ENCODE data around the gene GPR17. TPM values are rescaled to one million over a fixed set of nuclear protein-coding genes. Genes with fewer than 3 reads are reported as not detected.

The GPR17 gene
- total RNA-seq, 1 donor from 2014 or later: 0.18 TPM

DNA sequence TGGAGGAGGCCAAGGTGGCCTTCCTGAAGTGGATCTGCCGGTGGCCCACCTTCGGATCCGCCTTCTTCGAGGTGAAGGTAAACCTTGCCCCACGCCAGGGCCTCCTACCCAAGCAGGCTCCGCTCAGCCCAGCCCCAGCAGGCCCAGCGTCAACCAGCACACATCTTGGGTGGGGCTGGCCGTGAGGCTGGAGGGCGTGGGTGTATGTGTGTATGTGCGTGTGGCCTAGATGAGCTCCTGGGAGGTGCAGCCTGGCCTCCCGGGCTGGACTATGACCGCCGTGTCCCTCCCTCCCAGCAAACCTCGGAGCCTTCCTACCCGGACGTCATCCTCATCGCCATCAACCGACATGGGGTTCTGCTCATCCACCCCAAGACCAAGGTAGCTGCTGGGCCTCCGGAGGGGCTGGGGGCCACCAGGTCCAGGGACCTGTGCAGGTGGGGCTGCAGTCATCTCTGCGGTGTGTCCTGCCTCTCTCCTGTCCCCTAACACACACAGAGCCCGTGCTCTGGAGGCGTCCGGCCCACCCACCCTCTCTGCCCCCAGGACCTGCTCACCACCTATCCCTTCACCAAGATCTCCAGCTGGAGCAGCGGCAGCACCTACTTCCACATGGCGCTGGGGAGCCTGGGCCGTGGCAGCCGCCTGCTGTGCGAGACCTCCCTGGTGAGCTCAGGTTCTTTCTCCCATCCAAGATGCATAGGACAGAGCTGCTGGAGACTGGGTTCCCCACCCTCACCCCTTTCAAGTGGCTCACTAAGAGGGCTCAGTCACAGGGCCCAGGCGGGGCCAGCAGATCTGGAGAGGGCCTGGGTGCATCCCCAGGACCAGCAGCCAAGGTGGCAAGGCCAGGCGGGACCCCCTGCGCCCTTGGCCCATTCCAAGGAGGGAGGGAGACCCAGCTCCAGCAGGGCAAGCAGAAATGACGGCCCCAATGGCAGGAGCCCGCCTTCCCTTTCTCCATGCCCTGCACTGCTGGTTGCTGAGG is 9.4 kb upstream of the GPR17 start:
- DNase-seq (no peak), ATAC-seq (no peak)
- H3K4me3 ChIP-seq: no peak overlapping the region
- TF ChIP-seq CTCF (IDR thresholded peaks at IDR 0.05): no peak
- peak overlapping the region; percentile 83 for H3K27ac ChIP-seq
- no peaks in the 10 kb centered on the region for H3K9me3 ChIP-seq
- no peaks in the 10 kb centered on the region for H3K27me3 ChIP-seq (ENCODE audit: low read depth)
- H3K4me1 ChIP-seq: peaks cover 69% of the 10 kb centered on the region
- H3K36me3 ChIP-seq: peaks cover 12% of the 10 kb centered on the region
- intact Hi-C loops (cut with DNase I): no loop called here

DNA sequence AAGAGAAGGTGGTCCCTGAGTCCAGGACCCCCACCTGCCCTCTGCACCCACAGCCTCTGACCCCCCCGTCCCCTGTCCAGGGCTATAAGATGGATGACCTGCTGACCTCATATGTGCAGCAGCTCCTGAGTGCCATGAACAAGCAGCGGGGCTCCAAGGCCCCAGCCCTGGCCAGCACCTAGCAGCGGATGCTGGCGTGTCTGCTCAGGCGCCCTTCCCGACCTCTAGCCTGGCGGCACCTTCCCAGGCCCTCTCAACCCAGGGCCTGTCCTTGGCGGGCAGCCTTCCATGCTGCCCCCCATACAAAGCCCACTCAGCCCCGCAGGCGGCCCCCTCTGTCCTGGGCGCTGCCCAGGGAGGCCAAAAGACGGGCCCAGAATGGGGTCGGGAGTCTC is 8.7 kb upstream of the GPR17 start:
- no peak for TF ChIP-seq CTCF (IDR thresholded peaks at IDR 0.05)
- intact Hi-C loops (cut with DNase I): no loop called here
- no peaks in the 10 kb centered on the region for H3K27me3 ChIP-seq (ENCODE audit: low read depth)
- peak overlapping the region; percentile 83 for H3K27ac ChIP-seq
- no peaks in the 10 kb centered on the region for H3K9me3 ChIP-seq
- peaks cover 69% of the 10 kb centered on the region for H3K4me1 ChIP-seq
- H3K36me3 ChIP-seq: peaks cover 12% of the 10 kb centered on the region
- no peak overlapping the region for H3K4me3 ChIP-seq
- no peak for DNase-seq
- ATAC-seq: no peak

- H3K27me3 ChIP-seq (ENCODE audit: low read depth): no peaks in the 10 kb centered on the region
- peak; percentile 29 to 30 for ATAC-seq
- TF ChIP-seq CTCF (IDR thresholded peaks at IDR 0.05): no peak
- DNase-seq: no peak
- intact Hi-C loops (cut with DNase I): no loop called here
- H3K9me3 ChIP-seq: no peaks in the 10 kb centered on the region
- H3K36me3 ChIP-seq: peaks cover 12% of the 10 kb centered on the region
- no peak overlapping the region for H3K4me3 ChIP-seq
- peaks cover 68% of the 10 kb centered on the region for H3K4me1 ChIP-seq
- peak overlapping the region; percentile 83 for H3K27ac ChIP-seq
Measured at GRCh38 chr2:127637725-127638252, 8.2 kb upstream of the GPR17 start.

- no peaks in the 10 kb centered on the region for H3K27me3 ChIP-seq (ENCODE audit: low read depth)
- H3K36me3 ChIP-seq: peaks cover 12% of the 10 kb centered on the region
- peak overlapping the region; percentile 83 for H3K27ac ChIP-seq
- H3K9me3 ChIP-seq: no peaks in the 10 kb centered on the region
- peak; percentile 3 to 28 for ATAC-seq
- H3K4me1 ChIP-seq: peaks cover 62% of the 10 kb centered on the region
- H3K4me3 ChIP-seq: no peak overlapping the region
- DNase-seq: no peak
- intact Hi-C loops (cut with DNase I): no loop called here
- TF ChIP-seq CTCF (IDR thresholded peaks at IDR 0.05): no peak
Measured at GRCh38 chr2:127638361-127639110, 7.4 kb upstream of the GPR17 start.

DNA sequence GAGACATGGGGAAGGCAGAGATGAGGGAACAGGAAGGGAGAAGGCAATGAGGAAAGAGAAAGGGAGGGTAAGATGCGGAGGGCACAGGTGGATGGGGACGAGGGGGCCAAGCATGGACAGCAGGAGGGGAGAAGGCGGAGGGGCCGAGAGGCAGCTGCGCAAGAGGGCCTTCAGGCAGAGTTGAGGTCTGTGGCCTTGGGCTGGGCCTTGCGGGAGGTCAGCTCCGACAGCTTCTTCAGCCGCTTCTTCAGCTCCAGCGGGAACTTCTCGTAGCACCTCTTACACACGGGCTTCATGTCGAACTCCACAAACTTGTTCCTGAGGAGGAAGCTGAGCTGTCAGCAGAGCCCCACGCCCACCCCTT is 6.9 kb upstream of the GPR17 start:
- peaks cover 57% of the 10 kb centered on the region for H3K4me1 ChIP-seq

More for the DNA sequence above, 6.9 kb upstream of the GPR17 start:
- DNase-seq (no peak), ATAC-seq (no peak)
- Histone ChIP-seq H3K9me3 (no peaks in the 10 kb centered on the region), H3K27ac (peak overlapping the region; percentile 83), H3K36me3 (peaks cover 12% of the 10 kb centered on the region), H3K27me3 (ENCODE audit: low read depth) (no peaks in the 10 kb centered on the region), H3K4me3 (no peak overlapping the region)
- intact Hi-C loops (cut with DNase I): no loop called here
- TF ChIP-seq CTCF (IDR thresholded peaks at IDR 0.05): no peak

All from lower lobe of right lung (tissue), 2 donors.